Measurements from ENCODE around the gene SLC16A3. TPM values are rescaled to one million over a fixed set of nuclear protein-coding genes. Genes with fewer than 3 reads are reported as not detected.

The SLC16A3 gene
- total and polyA plus RNA-seq, 9 of the 15 experiments (the other 6 are each of a cell fraction or from before 2014, with no cell fraction given) = 0.11 to 5.4 (median 1.2) TPM; not detected in 2

GRCh38 chr17:82236142-82236971 lies 7.5 kb downstream of the SLC16A3 start (continued):
- TF ChIP-seq HBP1 (CRISPR knock-in tag; IDR thresholded peaks at IDR 0.05) (no peak), ZNF41 (CRISPR knock-in tag; conservative IDR thresholded peaks at IDR 0.05) (no peak), RBM17 (IDR thresholded peaks at IDR 0.05; ENCODE audit: borderline replicate concordance, low read depth, low read length) (no peak), GTF2F1 (IDR thresholded peaks at IDR 0.05; ENCODE audit: low read depth, low read length) (no peak), SMAD2 (IDR thresholded peaks at IDR 0.05; ENCODE audit: low read depth, low read length) (no peak), WHSC1 (IDR thresholded peaks at IDR 0.05; ENCODE audit: low read length) (no peak), STAT6 (CRISPR knock-in tag; IDR thresholded peaks at IDR 0.05) (no peak), AFF4 (CRISPR knock-in tag; IDR thresholded peaks at IDR 0.05) (peak; percentile 26; the same call in 1 of the 2 replicates), PCBP1 (IDR thresholded peaks at IDR 0.05; ENCODE audit: low read depth, low read length, poor library complexity, severe bottlenecking) (no peak), ZNF407 (IDR thresholded peaks at IDR 0.05; ENCODE audit: low read depth) (no peak)
